SK-N-SH treated with all-trans-retinoic acid at 6 μM for 48 hours (cell line): ENCODE results near the gene FLT4.

ENCODE experiments used
- ARNTL ChIP-seq: fragments of 450-650 bp; formaldehyde crosslinking; IDR thresholded peaks from 2 replicates; pipeline ENCODE4 v1.5.0; 2020; ENCODE audit warnings: low read depth, mild to moderate bottlenecking, moderate library complexity, borderline replicate concordance
- CSDC2 ChIP-seq: fragments of 250-450 bp; sonication (Bioruptor Pico); IDR thresholded peaks from 2 replicates; pipeline ENCODE4 v1.5.0; 2020; ENCODE audit warnings: mild to moderate bottlenecking, moderate library complexity
- GLIS3 ChIP-seq: fragments of 250-450 bp; sonication (Bioruptor Pico); IDR thresholded peaks from 2 replicates; pipeline ENCODE4 v1.5.0; 2020; ENCODE audit warnings: mild to moderate bottlenecking, moderate library complexity
- RARB ChIP-seq: fragments of 250-450 bp; sonication (Bioruptor Pico); IDR thresholded peaks from 2 replicates; pipeline ENCODE4 v1.8.0; 2021; ENCODE audit warnings: mild to moderate bottlenecking, moderate library complexity
- ZFP3 ChIP-seq: fragments of 250-450 bp; sonication (Bioruptor Pico); IDR thresholded peaks from 2 replicates; pipeline ENCODE4 v1.5.0; 2020; ENCODE audit warnings: mild to moderate bottlenecking, moderate library complexity
- ZNF565 ChIP-seq: fragments of 450-650 bp; formaldehyde crosslinking; conservative IDR thresholded peaks from 2 replicates; pipeline ENCODE4 v1.5.0; 2020; ENCODE audit warnings: low read depth, mild to moderate bottlenecking, moderate library complexity
- ZNF70 ChIP-seq: fragments of 450-650 bp; formaldehyde crosslinking; IDR thresholded peaks from 2 replicates; pipeline ENCODE4 v1.5.0; 2020; ENCODE audit warnings: mild to moderate bottlenecking, moderate library complexity
- TF ChIP-seq, protein P1 (sequence below): fragments of 250-450 bp; sonication (Bioruptor Pico); IDR thresholded peaks from 2 replicates; pipeline ENCODE4 v1.5.1; 2020; ENCODE audit warnings: low read depth, mild to moderate bottlenecking, moderate library complexity
- TF ChIP-seq, protein P2 (sequence below): fragments of 250-450 bp; sonication (Bioruptor Pico); IDR thresholded peaks from 2 replicates; pipeline ENCODE4 v1.8.0; 2020; ENCODE audit warnings: mild to moderate bottlenecking, moderate library complexity, borderline replicate concordance

DNA sequence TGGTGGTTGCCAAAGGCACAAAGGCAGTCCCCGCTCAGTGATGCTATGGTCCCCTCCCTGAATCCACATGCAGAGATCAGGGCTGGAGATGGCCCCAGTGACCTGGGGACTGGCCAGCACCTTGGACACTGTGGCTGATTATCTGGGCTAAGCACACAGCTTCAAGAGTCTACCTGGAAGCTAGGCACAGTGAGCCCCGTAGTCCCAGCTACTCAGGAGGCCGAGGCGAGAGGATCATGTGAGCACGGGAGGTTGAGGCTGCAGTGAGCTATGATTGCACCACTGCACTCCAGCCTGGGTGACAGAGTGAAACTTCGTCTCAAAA is 49.8 kb downstream of the FLT4 start:
- TF ChIP-seq RARB (CRISPR knock-in tag) = no peak
- TF ChIP-seq, protein P1, sequence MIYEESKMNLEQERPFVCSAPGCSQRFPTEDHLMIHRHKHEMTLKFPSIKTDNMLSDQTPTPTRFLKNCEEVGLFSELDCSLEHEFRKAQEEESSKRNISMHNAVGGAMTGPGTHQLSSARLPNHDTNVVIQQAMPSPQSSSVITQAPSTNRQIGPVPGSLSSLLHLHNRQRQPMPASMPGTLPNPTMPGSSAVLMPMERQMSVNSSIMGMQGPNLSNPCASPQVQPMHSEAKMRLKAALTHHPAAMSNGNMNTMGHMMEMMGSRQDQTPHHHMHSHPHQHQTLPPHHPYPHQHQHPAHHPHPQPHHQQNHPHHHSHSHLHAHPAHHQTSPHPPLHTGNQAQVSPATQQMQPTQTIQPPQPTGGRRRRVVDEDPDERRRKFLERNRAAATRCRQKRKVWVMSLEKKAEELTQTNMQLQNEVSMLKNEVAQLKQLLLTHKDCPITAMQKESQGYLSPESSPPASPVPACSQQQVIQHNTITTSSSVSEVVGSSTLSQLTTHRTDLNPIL = no peak
- TF ChIP-seq ZNF70 (CRISPR knock-in tag) = no peak
- TF ChIP-seq, protein P2, sequence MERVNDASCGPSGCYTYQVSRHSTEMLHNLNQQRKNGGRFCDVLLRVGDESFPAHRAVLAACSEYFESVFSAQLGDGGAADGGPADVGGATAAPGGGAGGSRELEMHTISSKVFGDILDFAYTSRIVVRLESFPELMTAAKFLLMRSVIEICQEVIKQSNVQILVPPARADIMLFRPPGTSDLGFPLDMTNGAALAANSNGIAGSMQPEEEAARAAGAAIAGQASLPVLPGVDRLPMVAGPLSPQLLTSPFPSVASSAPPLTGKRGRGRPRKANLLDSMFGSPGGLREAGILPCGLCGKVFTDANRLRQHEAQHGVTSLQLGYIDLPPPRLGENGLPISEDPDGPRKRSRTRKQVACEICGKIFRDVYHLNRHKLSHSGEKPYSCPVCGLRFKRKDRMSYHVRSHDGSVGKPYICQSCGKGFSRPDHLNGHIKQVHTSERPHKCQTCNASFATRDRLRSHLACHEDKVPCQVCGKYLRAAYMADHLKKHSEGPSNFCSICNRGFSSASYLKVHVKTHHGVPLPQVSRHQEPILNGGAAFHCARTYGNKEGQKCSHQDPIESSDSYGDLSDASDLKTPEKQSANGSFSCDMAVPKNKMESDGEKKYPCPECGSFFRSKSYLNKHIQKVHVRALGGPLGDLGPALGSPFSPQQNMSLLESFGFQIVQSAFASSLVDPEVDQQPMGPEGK = no peak
- no peak for TF ChIP-seq ZFP3 (CRISPR knock-in tag)
- no peak for TF ChIP-seq CSDC2 (CRISPR knock-in tag)
- TF ChIP-seq GLIS3 (CRISPR knock-in tag) = no peak
- no peak for TF ChIP-seq ARNTL (CRISPR knock-in tag)
- no peak for TF ChIP-seq ZNF565
